Gastroesophageal sphincter (tissue), 4 donors: ENCODE measurements around the gene EPHB1. TPM values are rescaled to one million over a fixed set of nuclear protein-coding genes. Genes with fewer than 3 reads are reported as not detected.

Source experiments
- ATAC-seq: fragments of 150-250 bp; one replicate; pipeline ENCODE4 v1.9.1; 2016; ENCODE audit warnings: mild to moderate bottlenecking, moderate library complexity
- H3K27ac ChIP-seq, 4 donors: fragments of 200-600 bp; sonication (generic) in 3 of 4; 1 replicate in 3 of 4; 2 replicates in 1 of 4; pipeline ENCODE4 v1.5.1; 2016 to 2019
- H3K27me3 ChIP-seq: fragments of 200-600 bp; sonication (generic); one replicate; pipeline ENCODE4 v1.5.1; 2019
- H3K36me3 ChIP-seq, 2 donors: fragments of 200-600 bp; sonication (generic); one replicate each; pipeline ENCODE4 v1.5.1; 2019; ENCODE audit warnings: control low read depth in 1 of 2
- H3K4me1 ChIP-seq, 3 donors: fragments of 200-600 bp; sonication (generic); 1 replicate in 2 of 3; 2 replicates in 1 of 3; pipeline ENCODE4 v1.5.1; 2016 to 2019; ENCODE audit warnings: control low read depth in 2 of 3
- H3K4me3 ChIP-seq, 2 donors: fragments of 200-600 bp; sonication (generic); one replicate each; pipeline ENCODE4 v1.5.1; 2019; ENCODE audit warnings: mild to moderate bottlenecking in 1 of 2, moderate library complexity in 1 of 2
- H3K9me3 ChIP-seq, 3 donors: fragments of 200-600 bp; sonication (generic); one replicate each; pipeline ENCODE4 v1.5.1; 2017 to 2019; ENCODE audit warnings: control low read depth in 2 of 3
- CTCF ChIP-seq, 4 experiments: fragments of 200-600 bp in 2 of 4; fragments of 450-650 bp in 2 of 4; sonication (generic) in 1 of 4; IDR thresholded peaks; one replicate each; pipeline ENCODE4 v1.5.1; 2017 to 2019; ENCODE audit warnings: antibody characterized with exemption in 4 of 4, mild to moderate bottlenecking in 2 of 4, moderate library complexity in 2 of 4
- EP300 ChIP-seq: sonication (generic); formaldehyde crosslinking; IDR thresholded peaks from one replicate; pipeline ENCODE4 v1.6.1; 2017; ENCODE audit warnings: antibody characterized with exemption, mild to moderate bottlenecking
- POLR2A ChIP-seq, 2 donors: fragments of 450-650 bp; IDR thresholded peaks; one replicate each; pipeline ENCODE4 v1.6.1; 2017; ENCODE audit warnings: antibody characterized with exemption in 2 of 2, mild to moderate bottlenecking in 2 of 2, moderate library complexity in 1 of 2
- POLR2AphosphoS5 ChIP-seq: sonication (generic); formaldehyde crosslinking; IDR thresholded peaks from one replicate; pipeline ENCODE4 v1.6.1; 2017; ENCODE audit warnings: antibody characterized with exemption
- WGBS, 2 donors: methylation state at CpG; one replicate each; pipeline ENCODE4 v1.1.5; 2018; ENCODE audit warnings: low coverage in 1 of 2; 5-methylcytosine and 5-hydroxymethylcytosine counted together
- total RNA-seq, 4 donors: library from RNA; depleted of rRNA; stranded (reverse); fragments of >200 nt; gene quantifications; one replicate each; pipeline ENCODE4 v1.1.0, GENCODE V29; 2016

EPHB1 gene
- total RNA-seq, 4 donors from 2014 or later: 0.81 to 5.7 (median 2.5) TPM; not detected in 1

GRCh38 chr3:135148398-135149020, 353.4 kb downstream of the EPHB1 start:
- Histone ChIP-seq H3K4me1 (no peaks in the 10 kb centered on the region), H3K36me3 (no peaks in the 10 kb centered on the region), H3K27ac (peak overlapping the region in 1 of 4 donors; percentile 14), H3K27me3 (no peaks in the 10 kb centered on the region), H3K9me3 (no peaks in the 10 kb centered on the region), H3K4me3 (no peak overlapping the region)
- ATAC-seq: peak; percentile 59
- 54% methylated on average over 4 of the region's 4 CpGs for WGBS, 2 donors
- TF ChIP-seq POLR2AphosphoS5 (peak; percentile 45), EP300 (no peak)

- TF ChIP-seq POLR2AphosphoS5: no peak
- TF ChIP-seq EP300: no peak
- no peak for TF ChIP-seq POLR2A (IDR thresholded peaks at IDR 0.05)
- TF ChIP-seq CTCF (IDR thresholded peaks at IDR 0.05): no peak
- Histone ChIP-seq H3K9me3 (no peaks in the 10 kb centered on the region), H3K4me3 (no peak overlapping the region), H3K27me3 (no peaks in the 10 kb centered on the region), H3K36me3 (peaks cover 0 to 5% of the 10 kb centered on the region in 2 donors), H3K4me1 (no peaks in the 10 kb centered on the region), H3K27ac (no peak overlapping the region)
- 80 to 81% methylated on average over 9 to 12 of the region's 12 CpGs for WGBS, 2 donors
- ATAC-seq: no peak
Measured at GRCh38 chr3:135149707-135150681, 354.9 kb downstream of the EPHB1 start.

- Histone ChIP-seq H3K9me3 (no peaks in the 10 kb centered on the region), H3K36me3 (peaks cover 0 to 5% of the 10 kb centered on the region in 2 donors), H3K4me1 (no peaks in the 10 kb centered on the region), H3K4me3 (no peak overlapping the region), H3K27me3 (no peaks in the 10 kb centered on the region), H3K27ac (no peak overlapping the region)
- ATAC-seq: no peak
- WGBS, 2 donors: 100% methylated on average over 1 of the region's 2 CpGs; no CpG with 5 or more reads in 1 of the 2 donors
- TF ChIP-seq CTCF (IDR thresholded peaks at IDR 0.05) (no peak), EP300 (no peak), POLR2A (IDR thresholded peaks at IDR 0.05) (no peak), POLR2AphosphoS5 (no peak)
Measured at GRCh38 chr3:135154186-135154585, 359.1 kb downstream of the EPHB1 start.

- no peaks in the 10 kb centered on the region for H3K27me3 ChIP-seq
- H3K36me3 ChIP-seq: peaks cover 0 to 5% of the 10 kb centered on the region in 2 donors
- H3K9me3 ChIP-seq: no peaks in the 10 kb centered on the region
- ATAC-seq: no peak
- WGBS, 2 donors: 77 to 79% methylated on average over 4 of the region's 4 CpGs
- H3K27ac ChIP-seq: no peak overlapping the region
- no peak overlapping the region for H3K4me3 ChIP-seq
- TF ChIP-seq EP300 (no peak), CTCF (IDR thresholded peaks at IDR 0.05) (no peak), POLR2A (IDR thresholded peaks at IDR 0.05) (no peak), POLR2AphosphoS5 (no peak)
- no peaks in the 10 kb centered on the region for H3K4me1 ChIP-seq
Measured at GRCh38 chr3:135155228-135155627, 360.2 kb downstream of the EPHB1 start.

GRCh38 chr3:135155791-135156190, 360.7 kb downstream of the EPHB1 start:
- Histone ChIP-seq H3K36me3 (peaks cover 0 to 5% of the 10 kb centered on the region in 2 donors), H3K27me3 (no peaks in the 10 kb centered on the region), H3K4me3 (no peak overlapping the region), H3K4me1 (no peaks in the 10 kb centered on the region), H3K27ac (no peak overlapping the region), H3K9me3 (no peaks in the 10 kb centered on the region)
- 83 to 90% methylated on average over 5 of the region's 5 CpGs for WGBS, 2 donors
- no peak for ATAC-seq
- TF ChIP-seq POLR2A (IDR thresholded peaks at IDR 0.05) (no peak), EP300 (no peak), CTCF (IDR thresholded peaks at IDR 0.05) (no peak), POLR2AphosphoS5 (no peak)
